HEK293 (cell line): Measurements from ENCODE around the gene ANK2.

Experiments used
- CTCF ChIA-PET: fragments of 350-600 bp; formaldehyde crosslinking; extraction: SDS; loops from one replicate; lab custom pipeline; 2021; ENCODE audit warnings: antibody characterized with exemption; lab: Yijun Ruan, JAX
- POLR2A ChIA-PET: fragments of 300-600 bp; formaldehyde crosslinking; extraction: SDS; loops from one replicate; lab custom pipeline; 2020; ENCODE audit warnings: antibody characterized with exemption, inconsistent platforms; lab: Yijun Ruan, JAX
- H3K27ac ChIP-seq: fragments of 200-500 bp; sonication (Bioruptor generic); 2 replicates; pipeline ENCODE4 v1.5.1; 2014; ENCODE audit warnings: low read depth, low read length, control low read depth, inconsistent platforms; ENCODE audit errors: extremely low read depth
- H3K36me3 ChIP-seq, 2 experiments: fragments of 200-500 bp in 1 of 2; sonication (Bioruptor generic) in 1 of 2; 1 replicate in 1 of 2; 2 replicates in 1 of 2; pipeline ENCODE4 v1.5.1; 2014 to 2017; ENCODE audit warnings: inconsistent platforms in 2 of 2, low read length in 2 of 2; ENCODE audit not compliant: control insufficient read depth in 2 of 2, insufficient read depth in 1 of 2
- H3K4me1 ChIP-seq: fragments of 200-500 bp; sonication (Bioruptor generic); 2 replicates; pipeline ENCODE4 v1.5.1; 2014; ENCODE audit warnings: mild to moderate bottlenecking, low read length, inconsistent platforms; ENCODE audit not compliant: control insufficient read depth, insufficient read depth
- H3K4me3 ChIP-seq: 2 replicates; pipeline ENCODE4 v1.5.1; 2011; ENCODE audit warnings: low read depth, mild to moderate bottlenecking, control low read depth, low read length, moderate library complexity
- H3K9me3 ChIP-seq: fragments of 200-500 bp; sonication (Bioruptor generic); 2 replicates; pipeline ENCODE4 v1.5.1; 2014; ENCODE audit warnings: low read depth, low read length, inconsistent platforms; ENCODE audit not compliant: control insufficient read depth, insufficient read depth
- KLF8 ChIP-seq: fragments of 450-650 bp; formaldehyde crosslinking; IDR thresholded peaks from 2 replicates; pipeline ENCODE4 v1.5.1; 2016; ENCODE audit warnings: missing biosample characterization, missing genetic modification characterization
- YY2 ChIP-seq: fragments of 450-650 bp; formaldehyde crosslinking; IDR thresholded peaks from 2 replicates; pipeline ENCODE4 v1.5.1; 2016; ENCODE audit warnings: missing biosample characterization, missing genetic modification characterization
- ZFP3 ChIP-seq: fragments of 450-650 bp; formaldehyde crosslinking; IDR thresholded peaks from 2 replicates; pipeline ENCODE4 v1.5.1; 2016; ENCODE audit warnings: low read depth, missing biosample characterization, missing genetic modification characterization
- ZFP69B ChIP-seq: fragments of 450-650 bp; formaldehyde crosslinking; IDR thresholded peaks from 2 replicates; pipeline ENCODE4 v1.5.1; 2016; ENCODE audit warnings: missing biosample characterization, missing genetic modification characterization
- ZNF214 ChIP-seq: fragments of 450-650 bp; formaldehyde crosslinking; IDR thresholded peaks from 2 replicates; pipeline ENCODE4 v1.5.1; 2017; ENCODE audit warnings: missing biosample characterization, mild to moderate bottlenecking, missing genetic modification characterization, borderline replicate concordance
- ZNF221 ChIP-seq: fragments of 450-650 bp; formaldehyde crosslinking; IDR thresholded peaks from 2 replicates; pipeline ENCODE4 v1.5.1; 2017; ENCODE audit warnings: missing biosample characterization, missing genetic modification characterization, borderline replicate concordance
- ZNF426 ChIP-seq: fragments of 450-650 bp; formaldehyde crosslinking; IDR thresholded peaks from 2 replicates; pipeline ENCODE4 v1.5.1; 2017; ENCODE audit warnings: missing biosample characterization, missing genetic modification characterization, mild to moderate bottlenecking, inconsistent platforms, moderate library complexity
- ZNF48 ChIP-seq: fragments of 450-650 bp; formaldehyde crosslinking; IDR thresholded peaks from 2 replicates; pipeline ENCODE4 v1.5.1; 2016; ENCODE audit warnings: missing biosample characterization, missing genetic modification characterization
- ZNF548 ChIP-seq: fragments of 450-650 bp; formaldehyde crosslinking; IDR thresholded peaks from 2 replicates; pipeline ENCODE4 v1.5.1; 2016; ENCODE audit warnings: missing biosample characterization, missing genetic modification characterization
- ZNF561 ChIP-seq: fragments of 450-650 bp; IDR thresholded peaks from 2 replicates; pipeline ENCODE4 v1.5.1; 2018; ENCODE audit warnings: missing biosample characterization, missing genetic modification characterization, borderline replicate concordance
- ZNF610 ChIP-seq: fragments of 450-650 bp; formaldehyde crosslinking; IDR thresholded peaks from 2 replicates; pipeline ENCODE4 v1.5.1; 2016; ENCODE audit warnings: missing biosample characterization, missing genetic modification characterization, borderline replicate concordance
- ZNF629 ChIP-seq: fragments of 450-650 bp; formaldehyde crosslinking; IDR thresholded peaks from 2 replicates; pipeline ENCODE4 v1.5.1; 2017; ENCODE audit warnings: missing biosample characterization, missing genetic modification characterization
- TF ChIP-seq, protein P1 (sequence below): fragments of 450-650 bp; formaldehyde crosslinking; IDR thresholded peaks from 2 replicates; pipeline ENCODE4 v1.5.1; 2016; ENCODE audit warnings: missing biosample characterization, missing genetic modification characterization, low read depth
- TF ChIP-seq, protein P2 (sequence below): fragments of 450-650 bp; formaldehyde crosslinking; IDR thresholded peaks from 2 replicates; pipeline ENCODE4 v1.5.1; 2017; ENCODE audit warnings: missing biosample characterization, missing genetic modification characterization
- TF ChIP-seq, protein P3 (sequence below): fragments of 450-650 bp; formaldehyde crosslinking; IDR thresholded peaks from 2 replicates; pipeline ENCODE4 v1.5.1; 2016; ENCODE audit warnings: missing biosample characterization, missing genetic modification characterization
- TF ChIP-seq, protein P4 (sequence below): fragments of 450-650 bp; formaldehyde crosslinking; IDR thresholded peaks from 2 replicates; pipeline ENCODE4 v1.5.1; 2017; ENCODE audit warnings: missing biosample characterization, missing genetic modification characterization
- TF ChIP-seq, protein P5 (sequence below): fragments of 450-650 bp; formaldehyde crosslinking; IDR thresholded peaks from 2 replicates; pipeline ENCODE4 v1.5.1; 2016; ENCODE audit warnings: missing biosample characterization, missing genetic modification characterization
- TF ChIP-seq, protein P6 (sequence below): fragments of 450-650 bp; formaldehyde crosslinking; IDR thresholded peaks from 2 replicates; pipeline ENCODE4 v1.5.1; 2016; ENCODE audit warnings: missing biosample characterization, missing genetic modification characterization

The ANK2 gene

DNA sequence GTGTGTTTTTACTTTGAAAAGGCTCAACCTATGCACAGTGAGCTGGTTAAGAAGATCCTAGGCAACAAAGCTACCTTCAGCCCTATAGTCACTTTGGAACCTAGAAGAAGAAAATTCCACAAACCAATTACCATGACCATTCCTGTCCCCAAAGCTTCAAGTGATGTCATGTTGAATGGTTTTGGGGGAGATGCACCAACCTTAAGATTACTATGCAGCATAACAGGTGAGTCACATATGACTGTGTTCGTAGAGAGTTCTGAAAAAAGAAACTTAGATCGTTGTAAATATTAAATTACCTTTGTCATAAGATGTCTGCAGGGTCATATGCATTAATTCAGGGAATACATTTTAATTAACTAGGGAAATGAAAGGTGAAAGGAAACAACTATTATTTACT, 287.1 kb downstream of the ANK2 start:
- Histone ChIP-seq H3K4me1 (no peaks in the 10 kb centered on the region), H3K36me3 (no peaks in the 10 kb centered on the region), H3K9me3 (no peaks in the 10 kb centered on the region), H3K4me3 (no peak overlapping the region), H3K27ac (no peak overlapping the region)
- TF ChIP-seq, protein P1, sequence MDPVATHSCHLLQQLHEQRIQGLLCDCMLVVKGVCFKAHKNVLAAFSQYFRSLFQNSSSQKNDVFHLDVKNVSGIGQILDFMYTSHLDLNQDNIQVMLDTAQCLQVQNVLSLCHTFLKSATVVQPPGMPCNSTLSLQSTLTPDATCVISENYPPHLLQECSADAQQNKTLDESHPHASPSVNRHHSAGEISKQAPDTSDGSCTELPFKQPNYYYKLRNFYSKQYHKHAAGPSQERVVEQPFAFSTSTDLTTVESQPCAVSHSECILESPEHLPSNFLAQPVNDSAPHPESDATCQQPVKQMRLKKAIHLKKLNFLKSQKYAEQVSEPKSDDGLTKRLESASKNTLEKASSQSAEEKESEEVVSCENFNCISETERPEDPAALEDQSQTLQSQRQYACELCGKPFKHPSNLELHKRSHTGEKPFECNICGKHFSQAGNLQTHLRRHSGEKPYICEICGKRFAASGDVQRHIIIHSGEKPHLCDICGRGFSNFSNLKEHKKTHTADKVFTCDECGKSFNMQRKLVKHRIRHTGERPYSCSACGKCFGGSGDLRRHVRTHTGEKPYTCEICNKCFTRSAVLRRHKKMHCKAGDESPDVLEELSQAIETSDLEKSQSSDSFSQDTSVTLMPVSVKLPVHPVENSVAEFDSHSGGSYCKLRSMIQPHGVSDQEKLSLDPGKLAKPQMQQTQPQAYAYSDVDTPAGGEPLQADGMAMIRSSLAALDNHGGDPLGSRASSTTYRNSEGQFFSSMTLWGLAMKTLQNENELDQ (tag by site-specific recombination), result no peak
- ChIA-PET POLR2A (no interaction called here), CTCF (interaction anchor here (0.6 to 1.5 kb wide), 2 partner anchors 42 to 1039 kb away, joined by 3 to 5 read pairs; no protein-coding TSS in a partner anchor)

DNA sequence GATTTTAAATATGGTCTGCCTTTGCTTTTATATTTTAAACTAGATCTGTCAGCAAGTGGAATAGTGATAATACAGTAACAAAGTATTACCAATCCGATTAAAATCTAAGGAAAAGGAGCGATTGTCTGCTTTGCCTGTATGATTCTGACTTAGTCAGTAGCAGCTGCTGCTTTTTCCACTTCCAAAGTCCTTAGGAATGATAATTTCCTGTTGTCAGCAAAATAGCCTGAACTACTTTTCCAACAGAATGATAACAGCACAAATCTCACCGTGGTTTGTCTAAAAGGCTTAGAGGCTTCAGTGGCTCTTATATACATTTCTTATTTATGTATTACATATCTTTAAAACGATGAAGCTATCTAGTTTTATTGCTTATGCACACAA, 290.0 kb downstream of the ANK2 start:
- POLR2A ChIA-PET, result no interaction called here
- no peak for TF ChIP-seq ZFP3 (tag by site-specific recombination)
- TF ChIP-seq ZNF426 (tag by site-specific recombination), result no peak
- TF ChIP-seq, protein P2, sequence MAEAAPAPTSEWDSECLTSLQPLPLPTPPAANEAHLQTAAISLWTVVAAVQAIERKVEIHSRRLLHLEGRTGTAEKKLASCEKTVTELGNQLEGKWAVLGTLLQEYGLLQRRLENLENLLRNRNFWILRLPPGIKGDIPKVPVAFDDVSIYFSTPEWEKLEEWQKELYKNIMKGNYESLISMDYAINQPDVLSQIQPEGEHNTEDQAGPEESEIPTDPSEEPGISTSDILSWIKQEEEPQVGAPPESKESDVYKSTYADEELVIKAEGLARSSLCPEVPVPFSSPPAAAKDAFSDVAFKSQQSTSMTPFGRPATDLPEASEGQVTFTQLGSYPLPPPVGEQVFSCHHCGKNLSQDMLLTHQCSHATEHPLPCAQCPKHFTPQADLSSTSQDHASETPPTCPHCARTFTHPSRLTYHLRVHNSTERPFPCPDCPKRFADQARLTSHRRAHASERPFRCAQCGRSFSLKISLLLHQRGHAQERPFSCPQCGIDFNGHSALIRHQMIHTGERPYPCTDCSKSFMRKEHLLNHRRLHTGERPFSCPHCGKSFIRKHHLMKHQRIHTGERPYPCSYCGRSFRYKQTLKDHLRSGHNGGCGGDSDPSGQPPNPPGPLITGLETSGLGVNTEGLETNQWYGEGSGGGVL, result no peak
- TF ChIP-seq KLF8 (tag by site-specific recombination), result no peak
- no peak for TF ChIP-seq ZNF629 (tag by site-specific recombination)
- TF ChIP-seq ZNF610, result no peak
- no peak for TF ChIP-seq ZNF214 (tag by site-specific recombination)
- no peak for TF ChIP-seq ZFP69B (tag by site-specific recombination)
- TF ChIP-seq YY2 (tag by site-specific recombination), result no peak
- no peak for TF ChIP-seq ZNF548 (tag by site-specific recombination)
- TF ChIP-seq, protein P3, sequence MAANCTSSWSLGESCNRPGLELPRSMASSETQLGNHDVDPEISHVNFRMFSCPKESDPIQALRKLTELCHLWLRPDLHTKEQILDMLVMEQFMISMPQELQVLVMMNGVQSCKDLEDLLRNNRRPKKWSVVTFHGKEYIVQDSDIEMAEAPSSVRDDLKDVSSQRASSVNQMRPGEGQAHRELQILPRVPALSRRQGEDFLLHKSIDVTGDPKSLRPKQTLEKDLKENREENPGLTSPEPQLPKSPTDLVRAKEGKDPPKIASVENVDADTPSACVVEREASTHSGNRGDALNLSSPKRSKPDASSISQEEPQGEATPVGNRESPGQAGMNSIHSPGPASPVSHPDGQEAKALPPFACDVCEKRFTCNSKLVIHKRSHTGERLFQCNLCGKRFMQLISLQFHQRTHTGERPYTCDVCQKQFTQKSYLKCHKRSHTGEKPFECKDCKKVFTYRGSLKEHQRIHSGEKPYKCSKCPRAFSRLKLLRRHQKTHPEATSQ (tag by site-specific recombination), result no peak
- TF ChIP-seq ZNF561 (tag by site-specific recombination), result no peak
- no peak for TF ChIP-seq ZNF221 (tag by site-specific recombination)
- TF ChIP-seq, protein P4, sequence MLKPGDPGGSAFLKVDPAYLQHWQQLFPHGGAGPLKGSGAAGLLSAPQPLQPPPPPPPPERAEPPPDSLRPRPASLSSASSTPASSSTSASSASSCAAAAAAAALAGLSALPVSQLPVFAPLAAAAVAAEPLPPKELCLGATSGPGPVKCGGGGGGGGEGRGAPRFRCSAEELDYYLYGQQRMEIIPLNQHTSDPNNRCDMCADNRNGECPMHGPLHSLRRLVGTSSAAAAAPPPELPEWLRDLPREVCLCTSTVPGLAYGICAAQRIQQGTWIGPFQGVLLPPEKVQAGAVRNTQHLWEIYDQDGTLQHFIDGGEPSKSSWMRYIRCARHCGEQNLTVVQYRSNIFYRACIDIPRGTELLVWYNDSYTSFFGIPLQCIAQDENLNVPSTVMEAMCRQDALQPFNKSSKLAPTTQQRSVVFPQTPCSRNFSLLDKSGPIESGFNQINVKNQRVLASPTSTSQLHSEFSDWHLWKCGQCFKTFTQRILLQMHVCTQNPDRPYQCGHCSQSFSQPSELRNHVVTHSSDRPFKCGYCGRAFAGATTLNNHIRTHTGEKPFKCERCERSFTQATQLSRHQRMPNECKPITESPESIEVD (tag by site-specific recombination), result no peak
- TF ChIP-seq, protein P5, sequence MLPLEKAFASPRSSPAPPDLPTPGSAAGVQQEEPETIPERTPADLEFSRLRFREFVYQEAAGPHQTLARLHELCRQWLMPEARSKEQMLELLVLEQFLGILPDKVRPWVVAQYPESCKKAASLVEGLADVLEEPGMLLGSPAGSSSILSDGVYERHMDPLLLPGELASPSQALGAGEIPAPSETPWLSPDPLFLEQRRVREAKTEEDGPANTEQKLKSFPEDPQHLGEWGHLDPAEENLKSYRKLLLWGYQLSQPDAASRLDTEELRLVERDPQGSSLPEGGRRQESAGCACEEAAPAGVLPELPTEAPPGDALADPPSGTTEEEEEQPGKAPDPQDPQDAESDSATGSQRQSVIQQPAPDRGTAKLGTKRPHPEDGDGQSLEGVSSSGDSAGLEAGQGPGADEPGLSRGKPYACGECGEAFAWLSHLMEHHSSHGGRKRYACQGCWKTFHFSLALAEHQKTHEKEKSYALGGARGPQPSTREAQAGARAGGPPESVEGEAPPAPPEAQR (tag by site-specific recombination), result no peak
- TF ChIP-seq, protein P6, sequence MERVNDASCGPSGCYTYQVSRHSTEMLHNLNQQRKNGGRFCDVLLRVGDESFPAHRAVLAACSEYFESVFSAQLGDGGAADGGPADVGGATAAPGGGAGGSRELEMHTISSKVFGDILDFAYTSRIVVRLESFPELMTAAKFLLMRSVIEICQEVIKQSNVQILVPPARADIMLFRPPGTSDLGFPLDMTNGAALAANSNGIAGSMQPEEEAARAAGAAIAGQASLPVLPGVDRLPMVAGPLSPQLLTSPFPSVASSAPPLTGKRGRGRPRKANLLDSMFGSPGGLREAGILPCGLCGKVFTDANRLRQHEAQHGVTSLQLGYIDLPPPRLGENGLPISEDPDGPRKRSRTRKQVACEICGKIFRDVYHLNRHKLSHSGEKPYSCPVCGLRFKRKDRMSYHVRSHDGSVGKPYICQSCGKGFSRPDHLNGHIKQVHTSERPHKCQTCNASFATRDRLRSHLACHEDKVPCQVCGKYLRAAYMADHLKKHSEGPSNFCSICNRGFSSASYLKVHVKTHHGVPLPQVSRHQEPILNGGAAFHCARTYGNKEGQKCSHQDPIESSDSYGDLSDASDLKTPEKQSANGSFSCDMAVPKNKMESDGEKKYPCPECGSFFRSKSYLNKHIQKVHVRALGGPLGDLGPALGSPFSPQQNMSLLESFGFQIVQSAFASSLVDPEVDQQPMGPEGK (tag by site-specific recombination), result no peak
- TF ChIP-seq ZNF48 (tag by site-specific recombination), result no peak
- TF ChIP-seq, all 188 proteins: peak for 0
- CTCF ChIA-PET, result no interaction called here
- H3K36me3 ChIP-seq, result peaks cover 0 to 5% of the 10 kb centered on the region in 2 experiments; a peak in 1 of 3 replicates
- no peaks in the 10 kb centered on the region for H3K9me3 ChIP-seq
- H3K27ac ChIP-seq, result no peak overlapping the region
- no peaks in the 10 kb centered on the region for H3K4me1 ChIP-seq
- no peak overlapping the region for H3K4me3 ChIP-seq
